Stomach (tissue), 4 donors: ENCODE measurements around the gene CUX1.

Experiments
- EP300 ChIP-seq: sonication (generic); formaldehyde crosslinking; IDR thresholded peaks from one replicate; pipeline ENCODE4 v1.6.1; 2017; ENCODE audit warnings: antibody characterized with exemption
- POLR2A ChIP-seq, 4 donors: fragments of 450-650 bp; IDR thresholded peaks; one replicate each; pipeline ENCODE4 v1.6.1; 2016; ENCODE audit warnings: antibody characterized with exemption in 4 of 4, control low read depth in 2 of 4, mild to moderate bottlenecking in 1 of 4, moderate library complexity in 1 of 4
- POLR2AphosphoS5 ChIP-seq, 3 donors: sonication (generic); formaldehyde crosslinking; IDR thresholded peaks; one replicate each; pipeline ENCODE4 v1.6.1; 2016; ENCODE audit warnings: antibody characterized with exemption in 3 of 3
- TF ChIP-seq, protein P1 (sequence below), 7 experiments: fragments of 450-650 bp in 4 of 7; fragments of 200-600 bp in 3 of 7; sonication (generic) in 3 of 7; IDR thresholded peaks; one replicate each; pipeline ENCODE4 v1.5.1; 2016 to 2019; ENCODE audit warnings: antibody characterized with exemption in 7 of 7, control low read depth in 2 of 7, mild to moderate bottlenecking in 1 of 7

- TF ChIP-seq POLR2A (IDR thresholded peaks at IDR 0.05): no peak
- no peak for TF ChIP-seq POLR2AphosphoS5 (IDR thresholded peaks at IDR 0.05)
- TF ChIP-seq, protein P1, sequence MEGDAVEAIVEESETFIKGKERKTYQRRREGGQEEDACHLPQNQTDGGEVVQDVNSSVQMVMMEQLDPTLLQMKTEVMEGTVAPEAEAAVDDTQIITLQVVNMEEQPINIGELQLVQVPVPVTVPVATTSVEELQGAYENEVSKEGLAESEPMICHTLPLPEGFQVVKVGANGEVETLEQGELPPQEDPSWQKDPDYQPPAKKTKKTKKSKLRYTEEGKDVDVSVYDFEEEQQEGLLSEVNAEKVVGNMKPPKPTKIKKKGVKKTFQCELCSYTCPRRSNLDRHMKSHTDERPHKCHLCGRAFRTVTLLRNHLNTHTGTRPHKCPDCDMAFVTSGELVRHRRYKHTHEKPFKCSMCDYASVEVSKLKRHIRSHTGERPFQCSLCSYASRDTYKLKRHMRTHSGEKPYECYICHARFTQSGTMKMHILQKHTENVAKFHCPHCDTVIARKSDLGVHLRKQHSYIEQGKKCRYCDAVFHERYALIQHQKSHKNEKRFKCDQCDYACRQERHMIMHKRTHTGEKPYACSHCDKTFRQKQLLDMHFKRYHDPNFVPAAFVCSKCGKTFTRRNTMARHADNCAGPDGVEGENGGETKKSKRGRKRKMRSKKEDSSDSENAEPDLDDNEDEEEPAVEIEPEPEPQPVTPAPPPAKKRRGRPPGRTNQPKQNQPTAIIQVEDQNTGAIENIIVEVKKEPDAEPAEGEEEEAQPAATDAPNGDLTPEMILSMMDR (IDR thresholded peaks at IDR 0.05): no peak
- no peak for TF ChIP-seq EP300
Measured at GRCh38 chr7:102223184-102223583, 405.8 kb downstream of the CUX1 start.
